Tibial artery (tissue), 4 donors: ENCODE results near the gene BICC1.

Experiments
- DNase-seq, 2 donors: peaks; one replicate each; pipeline ENCODE4 v3.0.0-alpha.2; 2019
- H3K27ac ChIP-seq, 2 donors: fragments of 200-600 bp; sonication (generic) in 1 of 2; 1 replicate in 1 of 2; 2 replicates in 1 of 2; pipeline ENCODE4 v1.5.1; 2018 to 2019; ENCODE audit warnings: mild to moderate bottlenecking in 1 of 2
- H3K27me3 ChIP-seq, 2 donors: fragments of 200-600 bp; sonication (generic) in 1 of 2; one replicate each; pipeline versions ENCODE4 v1.5.1 to v1.6.0; 2016 to 2019
- H3K36me3 ChIP-seq, 3 donors: fragments of 200-600 bp; sonication (generic) in 2 of 3; one replicate each; pipeline ENCODE4 v1.5.1; 2016 to 2019; ENCODE audit warnings: mild to moderate bottlenecking in 2 of 3
- H3K4me1 ChIP-seq, 4 donors: fragments of 200-600 bp; sonication (generic) in 2 of 4; 1 replicate in 3 of 4; 2 replicates in 1 of 4; pipeline ENCODE4 v1.5.1; 2016 to 2019
- H3K4me3 ChIP-seq, 2 donors: fragments of 200-600 bp; sonication (generic) in 1 of 2; 1 replicate in 1 of 2; 2 replicates in 1 of 2; pipeline ENCODE4 v1.5.1; 2018 to 2019; ENCODE audit warnings: mild to moderate bottlenecking in 2 of 2
- H3K9me3 ChIP-seq, 3 donors: fragments of 200-600 bp; sonication (generic) in 1 of 3; one replicate each; pipeline ENCODE4 v1.5.1; 2016 to 2019
- intact Hi-C: fragments of 100-400 bp; cut with DNase I; formaldehyde crosslinking; loops from one replicate; pipeline ENCODE4 v1.15.0; 2023; ENCODE audit warnings: low total_unique reads
- TF ChIP-seq, protein P1 (sequence below), 2 experiments: fragments of 200-600 bp in 1 of 2; fragments of 450-650 bp in 1 of 2; IDR thresholded peaks; one replicate each; pipeline ENCODE4 v1.5.1; 2017 to 2019; ENCODE audit warnings: antibody characterized with exemption in 2 of 2, mild to moderate bottlenecking in 1 of 2, moderate library complexity in 1 of 2

BICC1 gene

GRCh38 chr10:58481569-58482109, 31.0 kb upstream of the BICC1 start:
- Histone ChIP-seq H3K27ac (no peak overlapping the region), H3K4me3 (no peak overlapping the region), H3K36me3 (no peaks in the 10 kb centered on the region), H3K4me1 (peaks cover 0 to 27% (median 13%) of the 10 kb centered on the region in 4 donors), H3K27me3 (no peaks in the 10 kb centered on the region), H3K9me3 (no peaks in the 10 kb centered on the region)
- intact Hi-C loops = no loop called here
- TF ChIP-seq, protein P1, sequence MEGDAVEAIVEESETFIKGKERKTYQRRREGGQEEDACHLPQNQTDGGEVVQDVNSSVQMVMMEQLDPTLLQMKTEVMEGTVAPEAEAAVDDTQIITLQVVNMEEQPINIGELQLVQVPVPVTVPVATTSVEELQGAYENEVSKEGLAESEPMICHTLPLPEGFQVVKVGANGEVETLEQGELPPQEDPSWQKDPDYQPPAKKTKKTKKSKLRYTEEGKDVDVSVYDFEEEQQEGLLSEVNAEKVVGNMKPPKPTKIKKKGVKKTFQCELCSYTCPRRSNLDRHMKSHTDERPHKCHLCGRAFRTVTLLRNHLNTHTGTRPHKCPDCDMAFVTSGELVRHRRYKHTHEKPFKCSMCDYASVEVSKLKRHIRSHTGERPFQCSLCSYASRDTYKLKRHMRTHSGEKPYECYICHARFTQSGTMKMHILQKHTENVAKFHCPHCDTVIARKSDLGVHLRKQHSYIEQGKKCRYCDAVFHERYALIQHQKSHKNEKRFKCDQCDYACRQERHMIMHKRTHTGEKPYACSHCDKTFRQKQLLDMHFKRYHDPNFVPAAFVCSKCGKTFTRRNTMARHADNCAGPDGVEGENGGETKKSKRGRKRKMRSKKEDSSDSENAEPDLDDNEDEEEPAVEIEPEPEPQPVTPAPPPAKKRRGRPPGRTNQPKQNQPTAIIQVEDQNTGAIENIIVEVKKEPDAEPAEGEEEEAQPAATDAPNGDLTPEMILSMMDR (IDR thresholded peaks at IDR 0.05) = no peak
- no peak for DNase-seq

GRCh38 chr10:58486821-58487220, 25.9 kb upstream of the BICC1 start:
- intact Hi-C loops = no loop called here
- peaks cover 0 to 14% (median 4%) of the 10 kb centered on the region in 4 donors for H3K4me1 ChIP-seq

DNA sequence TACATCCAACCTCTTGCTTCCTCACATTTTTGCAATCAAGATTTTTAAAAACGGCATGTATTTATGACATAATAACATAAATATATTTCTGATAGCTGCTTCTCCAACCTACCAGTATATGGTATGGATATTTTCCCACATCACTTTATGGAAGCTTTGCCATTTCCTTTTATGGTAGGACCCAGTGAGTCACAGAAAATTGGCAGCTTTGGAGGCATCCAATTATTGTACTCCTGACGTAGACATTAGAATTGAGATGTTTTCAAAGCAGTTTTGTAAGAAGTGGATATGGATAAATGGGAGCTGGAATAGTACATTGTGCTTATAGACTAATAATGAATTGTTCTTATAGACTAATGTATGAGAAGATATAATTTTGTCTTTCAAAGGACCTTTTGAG, 23.8 kb upstream of the BICC1 start:
- H3K27me3 ChIP-seq = no peaks in the 10 kb centered on the region

More at GRCh38 chr10:58486821-58487220, 25.9 kb upstream of the BICC1 start:
- Histone ChIP-seq H3K36me3 (no peaks in the 10 kb centered on the region), H3K27me3 (no peaks in the 10 kb centered on the region), H3K9me3 (no peaks in the 10 kb centered on the region), H3K4me3 (no peak overlapping the region), H3K27ac (peak overlapping the region in 1 of 2 donors; percentile 18)
- no peak for DNase-seq
- TF ChIP-seq, protein P1 (IDR thresholded peaks at IDR 0.05) = no peak

GRCh38 chr10:58502956-58503355, 9.7 kb upstream of the BICC1 start:
- no peak for DNase-seq
- no peaks in the 10 kb centered on the region for H3K27me3 ChIP-seq
- no peaks in the 10 kb centered on the region for H3K4me1 ChIP-seq
- TF ChIP-seq, protein P1 (IDR thresholded peaks at IDR 0.05) = no peak
- H3K9me3 ChIP-seq = no peaks in the 10 kb centered on the region
- H3K27ac ChIP-seq = no peak overlapping the region
- H3K36me3 ChIP-seq = no peaks in the 10 kb centered on the region
- intact Hi-C loops = no loop called here
- H3K4me3 ChIP-seq = no peak overlapping the region

More for the DNA sequence above, 23.8 kb upstream of the BICC1 start:
- peaks cover 0 to 14% (median 4%) of the 10 kb centered on the region in 4 donors for H3K4me1 ChIP-seq
- no peaks in the 10 kb centered on the region for H3K9me3 ChIP-seq
- no peak overlapping the region for H3K27ac ChIP-seq
- no peak for DNase-seq
- intact Hi-C loops = no loop called here
- H3K36me3 ChIP-seq = no peaks in the 10 kb centered on the region
- H3K4me3 ChIP-seq = no peak overlapping the region
- TF ChIP-seq, protein P1 (IDR thresholded peaks at IDR 0.05) = no peak

DNA sequence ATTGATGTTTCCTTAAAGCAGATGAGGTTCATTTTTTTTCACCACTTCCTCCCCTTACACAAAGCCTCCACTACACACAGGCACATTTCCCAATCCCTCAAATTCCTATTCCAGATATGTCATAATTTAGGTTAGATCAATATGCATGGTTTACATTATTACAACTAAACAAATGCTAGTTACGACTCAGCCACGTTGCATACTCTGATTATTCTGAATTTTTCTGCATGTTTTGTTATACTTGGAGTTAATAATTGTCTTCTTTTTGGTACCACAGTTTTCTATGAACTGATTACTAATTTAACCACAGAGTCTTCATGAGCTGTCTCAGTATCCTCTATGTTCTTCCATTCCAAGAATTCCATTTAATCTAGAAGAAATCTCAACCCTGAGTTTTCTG, 4.4 kb upstream of the BICC1 start:
- H3K9me3 ChIP-seq = no peaks in the 10 kb centered on the region
- TF ChIP-seq, protein P1 (IDR thresholded peaks at IDR 0.05) = no peak
- H3K36me3 ChIP-seq = no peaks in the 10 kb centered on the region
- H3K27me3 ChIP-seq = no peaks in the 10 kb centered on the region
- DNase-seq = no peak
- no peak overlapping the region for H3K4me3 ChIP-seq
- no peak overlapping the region for H3K27ac ChIP-seq
- intact Hi-C loops = no loop called here
- H3K4me1 ChIP-seq = peaks cover 0 to 7% (median 0%) of the 10 kb centered on the region in 4 donors
